ENCODE results near the gene SEMA6B.
"Not testable (repeated sequence)": the region's sequence is repeated elsewhere in the genome, so short reads cannot be mapped to it uniquely, and the experiment has no call there.

The SEMA6B gene

GRCh38 chr19:4559569-4559968 lies at the start of gene SEMA6B:
TSS of gene SEMA6B (minus strand) at chr19:4559684. CDS start at chr19:4558457, 1,227 bp downstream.
- DNase-seq, result peak in 1 of 2 donors; percentile 67

GRCh38 chr19:4606921-4607678 lies 47.6 kb upstream of the SEMA6B start:
- no peak for DNase-seq

GRCh38 chr19:4606181-4606580 lies 46.7 kb upstream of the SEMA6B start:
- DNase-seq, result no peak

- no peak for DNase-seq
Measured at GRCh38 chr19:4604912-4605311, 45.4 kb upstream of the SEMA6B start.

GRCh38 chr19:4602915-4603314 lies 43.4 kb upstream of the SEMA6B start:
- DNase-seq, result no peak

GRCh38 chr19:4602173-4602788 lies 42.8 kb upstream of the SEMA6B start:
- no peak for DNase-seq

GRCh38 chr19:4600893-4601292 lies 41.4 kb upstream of the SEMA6B start:
- DNase-seq, result no peak

GRCh38 chr19:4600082-4600481 lies 40.6 kb upstream of the SEMA6B start:
- no peak for DNase-seq

- DNase-seq, result no peak
Measured at GRCh38 chr19:4598712-4599111, 39.2 kb upstream of the SEMA6B start.

GRCh38 chr19:4597975-4598671 lies 38.6 kb upstream of the SEMA6B start:
- DNase-seq, result peak; percentile 51 to 60

GRCh38 chr19:4597278-4597974 lies 37.9 kb upstream of the SEMA6B start:
- DNase-seq, result peak in 1 of 2 donors; percentile 58

GRCh38 chr19:4596033-4596904 lies 36.8 kb upstream of the SEMA6B start:
- DNase-seq, result no peak

- not testable (repeated sequence) for DNase-seq
Measured at GRCh38 chr19:4595158-4595557, 35.7 kb upstream of the SEMA6B start.

GRCh38 chr19:4594201-4594600 lies 34.7 kb upstream of the SEMA6B start:
- DNase-seq, result no peak

- peak in 1 of 2 donors; percentile 15 for DNase-seq
Measured at GRCh38 chr19:4593409-4593851, 33.9 kb upstream of the SEMA6B start.

GRCh38 chr19:4592445-4592844 lies 33.0 kb upstream of the SEMA6B start:
- DNase-seq, result no peak

GRCh38 chr19:4591320-4591719 lies 31.8 kb upstream of the SEMA6B start:
- no peak for DNase-seq

GRCh38 chr19:4590559-4590958 lies 31.1 kb upstream of the SEMA6B start:
- DNase-seq, result no peak

- DNase-seq, result peak; percentile 5 to 28
Measured at GRCh38 chr19:4589579-4590410, 30.3 kb upstream of the SEMA6B start.

- no peak for DNase-seq
Measured at GRCh38 chr19:4588291-4588761, 28.8 kb upstream of the SEMA6B start.

GRCh38 chr19:4587527-4587926 lies 28.0 kb upstream of the SEMA6B start:
- no peak for DNase-seq

Measured in CD4-positive, alpha-beta T cell treated with Interleukin-1 beta for 1 hour (primary cell).